ENCODE results near the gene CREBL2.

The CREBL2 gene

GRCh38 chr12:12683136-12683697 is 71.5 kb downstream of the CREBL2 start:
- DNase-seq, result no peak

GRCh38 chr12:12683725-12684124 is 72.0 kb downstream of the CREBL2 start:
- no peak for DNase-seq

GRCh38 chr12:12684375-12685106 is 72.9 kb downstream of the CREBL2 start:
- DNase-seq, result no peak

GRCh38 chr12:12685305-12685704 is 73.6 kb downstream of the CREBL2 start:
- no peak for DNase-seq

GRCh38 chr12:12686472-12686871 is 74.8 kb downstream of the CREBL2 start:
- no peak for DNase-seq

- DNase-seq, result no peak
Measured at GRCh38 chr12:12686925-12687324, 75.2 kb downstream of the CREBL2 start.

GRCh38 chr12:12689647-12690300 is 78.1 kb downstream of the CREBL2 start:
- DNase-seq, result no peak

- no peak for DNase-seq
Measured at GRCh38 chr12:12691549-12691948, 79.9 kb downstream of the CREBL2 start.

- DNase-seq, result no peak
Measured at GRCh38 chr12:12693111-12693671, 81.5 kb downstream of the CREBL2 start.
